B cell (primary cell): ENCODE results near the gene RPL29. TPM values are rescaled to one million over a fixed set of nuclear protein-coding genes. Genes with fewer than 3 reads are reported as not detected.

Experiments used
- ATAC-seq: fragments of 200-7000 bp; cut with Tn5 transposase; one replicate; pipeline ENCODE4 v1.10.0; 2021; ENCODE audit warnings: low read depth, mild to moderate bottlenecking, moderate number of reproducible peaks, moderate library complexity
- CTCF ChIA-PET: fragments of 350-600 bp; sonication (Branson Sonifier 250); formaldehyde crosslinking; loops from one replicate; lab custom pipeline; 2021; ENCODE audit warnings: antibody characterized with exemption, inconsistent platforms; lab: Charles Lee
- POLR2A ChIA-PET: fragments of 350-600 bp; sonication (Branson Sonifier 250); formaldehyde crosslinking; loops from one replicate; lab custom pipeline; 2021; ENCODE audit warnings: antibody characterized with exemption; lab: Charles Lee
- DNase-seq: peaks from one replicate; pipeline ENCODE4 v3.0.0; 2013
- H2AFZ ChIP-seq: 2 replicates; pipeline ENCODE4 v1.6.1; 2012; ENCODE audit warnings: mild to moderate bottlenecking, low read depth, low read length; ENCODE audit not compliant: insufficient read depth, poor library complexity, severe bottlenecking
- H3K27ac ChIP-seq, 2 donors: 1 replicate in 1 of 2; 2 replicates in 1 of 2; pipeline ENCODE4 v1.5.1; 2012 to 2013; ENCODE audit warnings: low read length in 2 of 2, mild to moderate bottlenecking in 2 of 2, moderate library complexity in 1 of 2
- H3K27me3 ChIP-seq, 4 experiments: fragments of 200-600 bp in 1 of 4; sonication (generic) in 1 of 4; replicated peaks in 1 of 4; 1 replicate in 2 of 4; 2 replicates in 2 of 4; pipeline versions ENCODE4 v1.6.1 to v1.7.0; 2013 to 2016; ENCODE audit warnings: low read length in 3 of 4, mild to moderate bottlenecking in 2 of 4, mixed read lengths in 1 of 4, moderate library complexity in 1 of 4; ENCODE audit not compliant: insufficient read depth in 4 of 4, control insufficient read depth in 3 of 4; ENCODE audit errors: control extremely low read depth in 1 of 4
- H3K36me3 ChIP-seq, 2 experiments: replicated peaks in 1 of 2; 1 replicate in 1 of 2; 2 replicates in 1 of 2; pipeline versions ENCODE4 v1.6.1 to v1.7.1; 2013; ENCODE audit warnings: low read length in 1 of 2; ENCODE audit not compliant: insufficient read depth in 2 of 2, control insufficient read depth in 1 of 2; ENCODE audit errors: control extremely low read depth in 1 of 2, extremely low read depth in 1 of 2
- H3K4me1 ChIP-seq, 2 donors: fragments of 200-600 bp in 1 of 2; sonication (generic) in 1 of 2; 1 replicate in 1 of 2; 2 replicates in 1 of 2; pipeline versions ENCODE4 v1.5.1 to v1.6.1; 2013 to 2017; ENCODE audit warnings: low read length in 2 of 2; ENCODE audit not compliant: control insufficient read depth in 2 of 2, insufficient read depth in 2 of 2
- H3K4me2 ChIP-seq: replicated peaks from 2 replicates; pipeline ENCODE3; 2012; ENCODE audit warnings: mild to moderate bottlenecking, low read depth, low read length; ENCODE audit not compliant: poor library complexity, severe bottlenecking
- H3K4me3 ChIP-seq, 5 experiments: fragments of 200-600 bp in 1 of 5; sonication (generic) in 1 of 5; 1 replicate in 3 of 5; 2 replicates in 2 of 5; pipeline versions ENCODE4 v1.5.1 to v1.7.0; 2011 to 2016; ENCODE audit warnings: low read length in 4 of 5, mild to moderate bottlenecking in 4 of 5, low read depth in 2 of 5, control low read depth in 1 of 5, moderate library complexity in 1 of 5; ENCODE audit not compliant: insufficient read depth in 1 of 5; ENCODE audit errors: control extremely low read depth in 1 of 5, extremely low read depth in 1 of 5
- H3K79me2 ChIP-seq: fragments of 200-600 bp; sonication (generic); one replicate; pipeline ENCODE4 v1.6.0; 2016; ENCODE audit warnings: low read length; ENCODE audit not compliant: control insufficient read depth, insufficient read depth
- H3K9ac ChIP-seq: fragments of 200-600 bp; sonication (generic); 2 replicates; pipeline ENCODE4 v1.6.1; 2017; ENCODE audit warnings: mild to moderate bottlenecking, low read length, moderate library complexity
- H3K9me3 ChIP-seq, 3 donors: one replicate each; pipeline versions ENCODE4 v1.6.1 to v1.7.1; 2013; ENCODE audit warnings: low read length in 2 of 3; ENCODE audit not compliant: control insufficient read depth in 2 of 3, insufficient read depth in 1 of 3; ENCODE audit errors: control extremely low read depth in 1 of 3
- H4K20me1 ChIP-seq: 2 replicates; pipeline ENCODE4 v1.6.0; 2012; ENCODE audit warnings: mild to moderate bottlenecking, low read length; ENCODE audit not compliant: insufficient read depth, control insufficient read depth, poor library complexity, severe bottlenecking
- H3K27ac Mint-ChIP-seq: one replicate; pipeline ENCODE4 v1.8.0; 2021; ENCODE audit warnings: mixed read lengths
- H3K27me3 Mint-ChIP-seq: one replicate; pipeline ENCODE4 v1.8.0; 2021; ENCODE audit warnings: mixed read lengths
- H3K4me1 Mint-ChIP-seq: one replicate; pipeline ENCODE4 v1.8.0; 2021; ENCODE audit warnings: mixed read lengths
- H3K4me3 Mint-ChIP-seq: one replicate; pipeline ENCODE4 v1.8.0; 2021; ENCODE audit warnings: mixed read lengths
- H3K9me3 Mint-ChIP-seq: one replicate; pipeline ENCODE4 v1.8.0; 2022; ENCODE audit warnings: mixed read lengths; ENCODE audit not compliant: insufficient read depth
- EZH2 ChIP-seq: IDR thresholded peaks from 2 replicates; pipeline ENCODE4 v1.6.1; 2012; ENCODE audit warnings: borderline replicate concordance, low read depth, mild to moderate bottlenecking, moderate library complexity, low read length; ENCODE audit not compliant: insufficient read depth, poor library complexity, severe bottlenecking
- WGBS: methylation state at CpG from one replicate; pipeline ENCODE4 v1.1.5; 2013; ENCODE audit warnings: missing lambda C conversion rate; ENCODE audit not compliant: insufficient coverage; 5-methylcytosine and 5-hydroxymethylcytosine counted together
- intact Hi-C: fragments of 100-400 bp; cut with micrococcal nuclease; formaldehyde crosslinking; loops from one replicate; pipeline ENCODE4 v1.10.0; 2022
- polyA plus RNA-seq: library from polyadenylated mRNA; depleted of rRNA; stranded (reverse); fragments of >200 nt; gene quantifications from 2 replicates; pipeline ENCODE4 v1.2.3, GENCODE V29; 2012
- total RNA-seq, 2 donors: library from RNA; stranded (reverse); fragments of 120-200 nt in 1 of 2; gene quantifications; 1 replicate in 1 of 2; 2 replicates in 1 of 2; pipeline versions ENCODE4 v1.2.3 to v1.2.4, GENCODE V29; 2013 to 2022
- TF ChIP-seq, protein P1 (sequence below): fragments of 200-600 bp; IDR thresholded peaks from one replicate; pipeline ENCODE4 v1.8.0; 2022; ENCODE audit warnings: antibody characterized with exemption, mild to moderate bottlenecking

RPL29 gene
- total and polyA plus RNA-seq, 2 donors (not counting 1 experiment from before 2014, with no cell fraction given) = 1,552 to 3,787 TPM

DNA sequence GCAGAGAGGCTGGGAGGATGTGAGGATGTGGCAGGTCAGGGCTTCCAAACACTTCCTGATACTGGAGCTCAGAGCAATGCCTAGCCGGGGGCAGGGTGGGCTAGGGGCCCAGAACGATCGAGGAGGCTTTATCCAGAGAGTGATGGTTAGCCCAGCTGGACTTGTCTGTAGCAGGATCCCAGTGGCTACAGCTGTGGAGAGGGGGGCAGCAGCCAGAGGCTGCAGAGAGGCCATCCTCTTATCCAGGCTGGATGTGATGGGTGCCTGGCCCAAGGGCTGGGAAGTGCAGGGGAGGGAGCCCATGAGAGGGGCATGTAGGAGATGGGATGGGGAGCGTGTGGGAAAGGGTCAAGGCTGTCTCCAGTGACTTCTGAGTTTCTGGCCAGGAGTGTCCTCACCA is 48.9 kb downstream of the RPL29 start:
- DNase-seq (no peak), ATAC-seq (no peak)
- Histone ChIP-seq H3K9me3 (no peaks in the 10 kb centered on the region), H2AFZ (no peak overlapping the region), H3K9ac (no peak overlapping the region), H3K79me2 (no peaks in the 10 kb centered on the region), H3K27me3 (no peaks in the 10 kb centered on the region), H3K4me3 (no peak overlapping the region), H3K27ac (no peak overlapping the region), H4K20me1 (no peaks in the 10 kb centered on the region), H3K4me1 (peaks cover 11 to 14% of the 10 kb centered on the region in 2 donors), H3K4me2 (no peak overlapping the region), H3K36me3 (no peaks in the 10 kb centered on the region)
- ChIA-PET CTCF (no interaction called here), POLR2A (no interaction called here)
- H3K4me1 Mint-ChIP-seq = peaks cover 13% of the 10 kb centered on the region
- no peak overlapping the region for H3K27ac Mint-ChIP-seq
- no peaks in the 10 kb centered on the region for H3K9me3 Mint-ChIP-seq
- intact Hi-C loops = no loop called here
- H3K4me3 Mint-ChIP-seq = no peak overlapping the region
- 100% methylated on average over 3 of the region's 4 CpGs for WGBS
- no peaks in the 10 kb centered on the region for H3K27me3 Mint-ChIP-seq
- TF ChIP-seq, protein P1, sequence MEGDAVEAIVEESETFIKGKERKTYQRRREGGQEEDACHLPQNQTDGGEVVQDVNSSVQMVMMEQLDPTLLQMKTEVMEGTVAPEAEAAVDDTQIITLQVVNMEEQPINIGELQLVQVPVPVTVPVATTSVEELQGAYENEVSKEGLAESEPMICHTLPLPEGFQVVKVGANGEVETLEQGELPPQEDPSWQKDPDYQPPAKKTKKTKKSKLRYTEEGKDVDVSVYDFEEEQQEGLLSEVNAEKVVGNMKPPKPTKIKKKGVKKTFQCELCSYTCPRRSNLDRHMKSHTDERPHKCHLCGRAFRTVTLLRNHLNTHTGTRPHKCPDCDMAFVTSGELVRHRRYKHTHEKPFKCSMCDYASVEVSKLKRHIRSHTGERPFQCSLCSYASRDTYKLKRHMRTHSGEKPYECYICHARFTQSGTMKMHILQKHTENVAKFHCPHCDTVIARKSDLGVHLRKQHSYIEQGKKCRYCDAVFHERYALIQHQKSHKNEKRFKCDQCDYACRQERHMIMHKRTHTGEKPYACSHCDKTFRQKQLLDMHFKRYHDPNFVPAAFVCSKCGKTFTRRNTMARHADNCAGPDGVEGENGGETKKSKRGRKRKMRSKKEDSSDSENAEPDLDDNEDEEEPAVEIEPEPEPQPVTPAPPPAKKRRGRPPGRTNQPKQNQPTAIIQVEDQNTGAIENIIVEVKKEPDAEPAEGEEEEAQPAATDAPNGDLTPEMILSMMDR = no peak
- TF ChIP-seq EZH2 = no peak

- Histone ChIP-seq H3K27ac (no peak overlapping the region), H3K4me3 (no peak overlapping the region), H3K36me3 (no peaks in the 10 kb centered on the region), H3K27me3 (no peaks in the 10 kb centered on the region), H3K79me2 (peaks cover 6% of the 10 kb centered on the region), H3K9me3 (no peaks in the 10 kb centered on the region), H2AFZ (no peak overlapping the region), H3K4me1 (peaks cover 14 to 19% of the 10 kb centered on the region in 2 donors), H3K9ac (no peak overlapping the region), H3K4me2 (no peak overlapping the region), H4K20me1 (no peaks in the 10 kb centered on the region)
- intact Hi-C loops = no loop called here
- Mint-ChIP-seq H3K4me1 (peaks cover 17% of the 10 kb centered on the region), H3K9me3 (no peaks in the 10 kb centered on the region), H3K27me3 (no peaks in the 10 kb centered on the region), H3K27ac (no peak overlapping the region), H3K4me3 (no peak overlapping the region)
- ATAC-seq (no peak), DNase-seq (no peak)
- WGBS = over 99% methylated on average over 12 of the region's 14 CpGs
- POLR2A ChIA-PET = no interaction called here
- no peak for TF ChIP-seq EZH2
- TF ChIP-seq, protein P1 = no peak
- CTCF ChIA-PET = interaction anchor here (0.6 kb wide), 1 partner anchor 50 kb away, joined by 4 read pairs; the partner anchor contains the start of gene RPL29
Measured at GRCh38 chr3:51945926-51946705, 49.6 kb downstream of the RPL29 start.
